ENCODE data around the gene RMRP. TPM values are rescaled to one million over a fixed set of nuclear protein-coding genes. Genes with fewer than 3 reads are reported as not detected.
A peak's percentile ranks its signal among the peaks of the same experiment; 100 is the strongest.

RMRP gene
- total and polyA plus RNA-seq, 7 experiments from 2014 or later: 49.2 to 11,273 (median 7,741) TPM; not detected in 1

GRCh38 chr9:35665471-35665818, 7.6 kb upstream of the RMRP start:
- H3K4me1 ChIP-seq (ENCODE audit: control insufficient read depth in 2 of 2, insufficient read depth in 2 of 2, low read length in 2 of 2): peaks cover 23 to 24% of the 10 kb centered on the region in 2 donors
- no peaks in the 10 kb centered on the region for H3K27me3 ChIP-seq (ENCODE audit: control insufficient read depth in 2 of 2, insufficient read depth in 2 of 2, low read length in 2 of 2)
- DNase-seq: no peak
- H3K36me3 ChIP-seq (ENCODE audit: control insufficient read depth in 2 of 3, insufficient read depth in 3 of 3, low read length in 3 of 3): peaks cover 0 to 8% (median 5%) of the 10 kb centered on the region in 3 experiments
- Mint-ChIP-seq H3K27me3 (no peaks in the 10 kb centered on the region), H3K27ac (peak overlapping the region; percentile 38 to 84 (median 76)), H3K4me1 (peaks cover 33 to 60% (median 57%) of the 10 kb centered on the region in 7 donors), H3K4me3 (peak overlapping the region; percentile 82 to 94 (median 87)), H3K9me3 (peaks cover 0 to 8% (median 0%) of the 10 kb centered on the region in 11 donors), H3K36me3 (peaks cover 0 to 15% (median 6%) of the 10 kb centered on the region in 5 donors)
- CTCF ChIA-PET: interaction anchor here (0.9 to 2.4 kb wide), 8 partner anchors 18 to 161 kb away, joined by 3 to 9 read pairs (median 4); no protein-coding TSS in a partner anchor
- ATAC-seq: no peak
- POLR2A ChIA-PET: interaction anchor here (0.5 to 11.8 kb wide), 9 partner anchors 8 to 1010 kb away, joined by 3 to 264 read pairs (median 4); partner anchors contain the start of genes CA9, CREB3, SIT1 and TLN1
- H3K9me3 ChIP-seq (ENCODE audit: control insufficient read depth in 2 of 3, low read length in 3 of 3): no peaks in the 10 kb centered on the region
- peak overlapping the region; percentile 54 for H3K27ac ChIP-seq (ENCODE audit: low read depth, low read length)
- H3K4me3 ChIP-seq (ENCODE audit: low read length): peak overlapping the region; percentile 69
- intact Hi-C loops (cut with micrococcal nuclease): loop anchor here (1.0 to 2.0 kb wide), 2 partner anchors 8 to 19 kb away; no protein-coding TSS in a partner anchor

GRCh38 chr9:35664531-35665470, 7.0 kb upstream of the RMRP start, which contains the start of gene ARHGEF39:
Gene ARHGEF39 (minus strand): TSS chr9:35665195. CDS start chr9:35665169, 26 bp downstream.
- Histone ChIP-seq H3K36me3 (ENCODE audit: control insufficient read depth in 2 of 3, insufficient read depth in 3 of 3, low read length in 3 of 3) (peaks cover 0 to 9% (median 8%) of the 10 kb centered on the region in 3 experiments), H3K4me3 (ENCODE audit: low read length) (peak within 1 kb of the TSS; percentile 69), H3K4me1 (ENCODE audit: control insufficient read depth in 2 of 2, insufficient read depth in 2 of 2, low read length in 2 of 2) (peaks cover 29% of the 10 kb centered on the region in 2 donors), H3K27ac (ENCODE audit: low read depth, low read length) (peak within 1 kb of the TSS; percentile 54), H3K9me3 (ENCODE audit: control insufficient read depth in 2 of 3, low read length in 3 of 3) (no peaks in the 10 kb centered on the region), H3K27me3 (ENCODE audit: control insufficient read depth in 2 of 2, insufficient read depth in 2 of 2, low read length in 2 of 2) (no peaks in the 10 kb centered on the region)
- Mint-ChIP-seq H3K4me1 (peaks cover 39 to 66% (median 64%) of the 10 kb centered on the region in 7 donors), H3K27me3 (no peaks in the 10 kb centered on the region), H3K4me3 (peak within 1 kb of the TSS; percentile 82 to 94 (median 87)), H3K36me3 (peaks cover 0 to 20% (median 10%) of the 10 kb centered on the region in 5 donors), H3K9me3 (peaks cover 0 to 8% (median 0%) of the 10 kb centered on the region in 11 donors), H3K27ac (peak within 1 kb of the TSS; percentile 60 to 100 (median 80))
- peak; percentile 78 for ATAC-seq
- POLR2A ChIA-PET: interaction anchor here (0.5 to 11.8 kb wide), 14 partner anchors 8 to 1843 kb away, joined by 3 to 264 read pairs (median 4); partner anchors contain the start of genes CA9, CREB3 and SIT1
- DNase-seq: peak; percentile 47 to 87 (median 59)
- intact Hi-C loops (cut with micrococcal nuclease): loop anchor here (1.0 to 2.0 kb wide), 3 partner anchors 8 to 18 kb away; no protein-coding TSS in a partner anchor
- CTCF ChIA-PET: interaction anchor here (0.8 to 10.2 kb wide), 13 partner anchors 11 to 161 kb away, joined by 3 to 107 read pairs (median 6); no protein-coding TSS in a partner anchor

- ChIA-PET POLR2A (interaction anchor here (0.9 to 11.8 kb wide), 6 partner anchors 9 to 68 kb away, joined by 3 to 264 read pairs (median 4); partner anchors contain the start of gene SIT1), CTCF (interaction anchor here (1.1 to 10.2 kb wide), 7 partner anchors 13 to 66 kb away, joined by 3 to 107 read pairs (median 7); partner anchors contain the start of genes CD72 and SIT1)
- Histone ChIP-seq H3K9me3 (ENCODE audit: control insufficient read depth in 2 of 3, low read length in 3 of 3) (no peaks in the 10 kb centered on the region), H3K27me3 (ENCODE audit: control insufficient read depth in 2 of 2, insufficient read depth in 2 of 2, low read length in 2 of 2) (no peaks in the 10 kb centered on the region), H3K4me1 (ENCODE audit: control insufficient read depth in 2 of 2, insufficient read depth in 2 of 2, low read length in 2 of 2) (peaks cover 39 to 43% of the 10 kb centered on the region in 2 donors), H3K4me3 (ENCODE audit: low read length) (peak overlapping the region; percentile 40), H3K27ac (ENCODE audit: low read depth, low read length) (peak overlapping the region; percentile 50), H3K36me3 (ENCODE audit: control insufficient read depth in 2 of 3, insufficient read depth in 3 of 3, low read length in 3 of 3) (peaks cover 0 to 12% (median 9%) of the 10 kb centered on the region in 3 experiments)
- Mint-ChIP-seq H3K9me3 (peaks cover 0 to 11% (median 0%) of the 10 kb centered on the region in 11 donors), H3K27me3 (peaks cover 0 to 6% (median 0%) of the 10 kb centered on the region in 5 donors), H3K27ac (peak overlapping the region; percentile 49 to 100 (median 80)), H3K36me3 (peaks cover 0 to 28% (median 16%) of the 10 kb centered on the region in 5 donors), H3K4me1 (peaks cover 48 to 86% (median 80%) of the 10 kb centered on the region in 7 donors), H3K4me3 (peak overlapping the region in 9 of 10 donors; percentile 37 to 84 (median 73))
- DNase-seq: no peak
- no peak for ATAC-seq
- intact Hi-C loops (cut with micrococcal nuclease): no loop called here
Measured at GRCh38 chr9:35662437-35662836, 4.6 kb upstream of the RMRP start.

- Mint-ChIP-seq H3K9me3 (peaks cover 0 to 13% (median 0%) of the 10 kb centered on the region in 11 donors), H3K4me3 (peak overlapping the region; percentile 65 to 84 (median 73)), H3K27me3 (peaks cover 0 to 6% (median 0%) of the 10 kb centered on the region in 5 donors), H3K27ac (peak overlapping the region; percentile 56 to 100 (median 80)), H3K36me3 (peaks cover 0 to 28% (median 16%) of the 10 kb centered on the region in 5 donors), H3K4me1 (peaks cover 52 to 92% (median 86%) of the 10 kb centered on the region in 7 donors)
- H3K27me3 ChIP-seq (ENCODE audit: control insufficient read depth in 2 of 2, insufficient read depth in 2 of 2, low read length in 2 of 2): no peaks in the 10 kb centered on the region
- no peaks in the 10 kb centered on the region for H3K9me3 ChIP-seq (ENCODE audit: control insufficient read depth in 2 of 3, low read length in 3 of 3)
- CTCF ChIA-PET: interaction anchor here (1.1 to 10.2 kb wide), 6 partner anchors 15 to 67 kb away, joined by 3 to 107 read pairs (median 42); partner anchors contain the start of genes CD72 and SIT1
- intact Hi-C loops (cut with micrococcal nuclease): no loop called here
- peak overlapping the region; percentile 50 for H3K27ac ChIP-seq (ENCODE audit: low read depth, low read length)
- ATAC-seq: no peak
- peak in 4 of 9 donors; percentile 14 to 38 (median 34) for DNase-seq
- peaks cover 39 to 49% of the 10 kb centered on the region in 2 donors for H3K4me1 ChIP-seq (ENCODE audit: control insufficient read depth in 2 of 2, insufficient read depth in 2 of 2, low read length in 2 of 2)
- H3K4me3 ChIP-seq (ENCODE audit: low read length): peak overlapping the region; percentile 40
- POLR2A ChIA-PET: interaction anchor here (0.7 to 11.8 kb wide), 7 partner anchors 9 to 69 kb away, joined by 3 to 264 read pairs (median 4); partner anchors contain the start of gene SIT1
- H3K36me3 ChIP-seq (ENCODE audit: control insufficient read depth in 2 of 3, insufficient read depth in 3 of 3, low read length in 3 of 3): peaks cover 0 to 12% (median 9%) of the 10 kb centered on the region in 3 experiments
Measured at GRCh38 chr9:35661756-35662350, 4.0 kb upstream of the RMRP start.

- no peaks in the 10 kb centered on the region for H3K9me3 ChIP-seq (ENCODE audit: control insufficient read depth in 2 of 3, low read length in 3 of 3)
- ChIA-PET CTCF (interaction anchor here (1.1 to 10.2 kb wide), 10 partner anchors 14 to 166 kb away, joined by 3 to 107 read pairs (median 6); partner anchors contain the start of genes CD72, CREB3, SIT1 and TESK1), POLR2A (interaction anchor here (0.6 to 11.8 kb wide), 10 partner anchors 10 to 88 kb away, joined by 3 to 264 read pairs (median 4); partner anchors contain the start of genes CREB3, GBA2, RGP1 and SIT1)
- H3K4me3 Mint-ChIP-seq: peak overlapping the region; percentile 23 to 93 (median 49)
- H3K27ac Mint-ChIP-seq: peak overlapping the region; percentile 30 to 100 (median 69)
- H3K27ac ChIP-seq (ENCODE audit: low read depth, low read length): peak overlapping the region; percentile 99
- H3K27me3 ChIP-seq (ENCODE audit: control insufficient read depth in 2 of 2, insufficient read depth in 2 of 2, low read length in 2 of 2): no peaks in the 10 kb centered on the region
- H3K36me3 ChIP-seq (ENCODE audit: control insufficient read depth in 2 of 3, insufficient read depth in 3 of 3, low read length in 3 of 3): peaks cover 0 to 12% (median 9%) of the 10 kb centered on the region in 3 experiments
- peaks cover 39 to 49% of the 10 kb centered on the region in 2 donors for H3K4me1 ChIP-seq (ENCODE audit: control insufficient read depth in 2 of 2, insufficient read depth in 2 of 2, low read length in 2 of 2)
- H3K4me1 Mint-ChIP-seq: peaks cover 57 to 93% (median 87%) of the 10 kb centered on the region in 7 donors
- H3K27me3 Mint-ChIP-seq: peaks cover 0 to 6% (median 0%) of the 10 kb centered on the region in 5 donors
- intact Hi-C loops (cut with micrococcal nuclease): no loop called here
- H3K36me3 Mint-ChIP-seq: peaks cover 0 to 25% (median 16%) of the 10 kb centered on the region in 5 donors
- ATAC-seq (no peak), DNase-seq (no peak)
- H3K4me3 ChIP-seq (ENCODE audit: low read length): peak overlapping the region; percentile 21
- H3K9me3 Mint-ChIP-seq: peaks cover 0 to 13% (median 0%) of the 10 kb centered on the region in 11 donors
Measured at GRCh38 chr9:35660966-35661415, 3.2 kb upstream of the RMRP start.

Measured in naive thymus-derived CD4-positive, alpha-beta T cell (primary cell).